Measurements from ENCODE around the gene CHRM3.
A peak's percentile ranks its signal among the peaks of the same experiment; 100 is the strongest.

CHRM3 gene

GRCh38 chr1:239386453-239387303 lies at the start of gene CHRM3:
TSS of gene CHRM3 (plus strand) at chr1:239386568. CDS start at chr1:239907452, 520,884 bp downstream.
- no peaks in the 10 kb centered on the region for H3K36me3 ChIP-seq (ENCODE audit: insufficient read depth, low read length)
- peaks cover 9% of the 10 kb centered on the region for H3K4me1 ChIP-seq (ENCODE audit: insufficient read depth, low read length)
- peaks cover 57% of the 10 kb centered on the region for H3K27me3 ChIP-seq (ENCODE audit: insufficient read depth, low read length)
- H2AFZ ChIP-seq (ENCODE audit: low read depth, low read length) = peak within 1 kb of the TSS; percentile 70
- H3K4me3 ChIP-seq (ENCODE audit: low read length) = peak within 1 kb of the TSS; percentile 40
- H3K9me3 ChIP-seq (ENCODE audit: low read length) = no peaks in the 10 kb centered on the region

- Histone ChIP-seq H2AFZ (ENCODE audit: low read depth, low read length) (no peak overlapping the region), H3K4me3 (ENCODE audit: low read length) (no peak overlapping the region), H3K27me3 (ENCODE audit: insufficient read depth, low read length) (no peaks in the 10 kb centered on the region), H3K9me3 (ENCODE audit: low read length) (no peaks in the 10 kb centered on the region), H3K36me3 (ENCODE audit: insufficient read depth, low read length) (no peaks in the 10 kb centered on the region), H3K4me1 (ENCODE audit: insufficient read depth, low read length) (no peaks in the 10 kb centered on the region)
Measured at GRCh38 chr1:239337799-239338430, 48.5 kb upstream of the CHRM3 start.

GRCh38 chr1:239347776-239348175 lies 38.6 kb upstream of the CHRM3 start:
- H3K36me3 ChIP-seq (ENCODE audit: insufficient read depth, low read length) = no peaks in the 10 kb centered on the region
- H3K9me3 ChIP-seq (ENCODE audit: low read length) = no peaks in the 10 kb centered on the region
- no peak overlapping the region for H2AFZ ChIP-seq (ENCODE audit: low read depth, low read length)
- H3K4me3 ChIP-seq (ENCODE audit: low read length) = no peak overlapping the region
- no peaks in the 10 kb centered on the region for H3K27me3 ChIP-seq (ENCODE audit: insufficient read depth, low read length)
- H3K4me1 ChIP-seq (ENCODE audit: insufficient read depth, low read length) = no peaks in the 10 kb centered on the region

- H3K4me1 ChIP-seq (ENCODE audit: insufficient read depth, low read length) = no peaks in the 10 kb centered on the region
- H3K9me3 ChIP-seq (ENCODE audit: low read length) = no peaks in the 10 kb centered on the region
- H3K4me3 ChIP-seq (ENCODE audit: low read length) = no peak overlapping the region
- no peaks in the 10 kb centered on the region for H3K36me3 ChIP-seq (ENCODE audit: insufficient read depth, low read length)
- H3K27me3 ChIP-seq (ENCODE audit: insufficient read depth, low read length) = no peaks in the 10 kb centered on the region
- no peak overlapping the region for H2AFZ ChIP-seq (ENCODE audit: low read depth, low read length)
Measured at GRCh38 chr1:239348635-239349353, 37.6 kb upstream of the CHRM3 start.

GRCh38 chr1:239349699-239350098 lies 36.7 kb upstream of the CHRM3 start:
- Histone ChIP-seq H2AFZ (ENCODE audit: low read depth, low read length) (no peak overlapping the region), H3K27me3 (ENCODE audit: insufficient read depth, low read length) (no peaks in the 10 kb centered on the region), H3K9me3 (ENCODE audit: low read length) (no peaks in the 10 kb centered on the region), H3K4me1 (ENCODE audit: insufficient read depth, low read length) (no peaks in the 10 kb centered on the region), H3K36me3 (ENCODE audit: insufficient read depth, low read length) (no peaks in the 10 kb centered on the region), H3K4me3 (ENCODE audit: low read length) (no peak overlapping the region)

GRCh38 chr1:239353536-239353935 lies 32.8 kb upstream of the CHRM3 start:
- no peaks in the 10 kb centered on the region for H3K9me3 ChIP-seq (ENCODE audit: low read length)
- no peak overlapping the region for H3K4me3 ChIP-seq (ENCODE audit: low read length)
- H3K4me1 ChIP-seq (ENCODE audit: insufficient read depth, low read length) = no peaks in the 10 kb centered on the region
- no peaks in the 10 kb centered on the region for H3K27me3 ChIP-seq (ENCODE audit: insufficient read depth, low read length)
- H3K36me3 ChIP-seq (ENCODE audit: insufficient read depth, low read length) = no peaks in the 10 kb centered on the region
- H2AFZ ChIP-seq (ENCODE audit: low read depth, low read length) = no peak overlapping the region

GRCh38 chr1:239354231-239354630 lies 32.1 kb upstream of the CHRM3 start:
- no peaks in the 10 kb centered on the region for H3K36me3 ChIP-seq (ENCODE audit: insufficient read depth, low read length)
- no peak overlapping the region for H3K4me3 ChIP-seq (ENCODE audit: low read length)
- no peaks in the 10 kb centered on the region for H3K9me3 ChIP-seq (ENCODE audit: low read length)
- no peaks in the 10 kb centered on the region for H3K27me3 ChIP-seq (ENCODE audit: insufficient read depth, low read length)
- no peaks in the 10 kb centered on the region for H3K4me1 ChIP-seq (ENCODE audit: insufficient read depth, low read length)
- no peak overlapping the region for H2AFZ ChIP-seq (ENCODE audit: low read depth, low read length)

GRCh38 chr1:239357867-239358266 lies 28.5 kb upstream of the CHRM3 start:
- Histone ChIP-seq H3K4me3 (ENCODE audit: low read length) (no peak overlapping the region), H3K27me3 (ENCODE audit: insufficient read depth, low read length) (no peaks in the 10 kb centered on the region), H3K4me1 (ENCODE audit: insufficient read depth, low read length) (no peaks in the 10 kb centered on the region), H3K9me3 (ENCODE audit: low read length) (no peaks in the 10 kb centered on the region), H3K36me3 (ENCODE audit: insufficient read depth, low read length) (no peaks in the 10 kb centered on the region), H2AFZ (ENCODE audit: low read depth, low read length) (no peak overlapping the region)

- H2AFZ ChIP-seq (ENCODE audit: low read depth, low read length) = no peak overlapping the region
- H3K27me3 ChIP-seq (ENCODE audit: insufficient read depth, low read length) = no peaks in the 10 kb centered on the region
- no peaks in the 10 kb centered on the region for H3K36me3 ChIP-seq (ENCODE audit: insufficient read depth, low read length)
- no peaks in the 10 kb centered on the region for H3K9me3 ChIP-seq (ENCODE audit: low read length)
- H3K4me1 ChIP-seq (ENCODE audit: insufficient read depth, low read length) = no peaks in the 10 kb centered on the region
- H3K4me3 ChIP-seq (ENCODE audit: low read length) = no peak overlapping the region
Measured at GRCh38 chr1:239361403-239361802, 25.0 kb upstream of the CHRM3 start.

GRCh38 chr1:239363930-239364329 lies 22.4 kb upstream of the CHRM3 start:
- H3K4me3 ChIP-seq (ENCODE audit: low read length) = no peak overlapping the region

GRCh38 chr1:239367196-239367810 lies 19.1 kb upstream of the CHRM3 start:
- Histone ChIP-seq H3K27me3 (ENCODE audit: insufficient read depth, low read length) (no peaks in the 10 kb centered on the region), H3K9me3 (ENCODE audit: low read length) (no peaks in the 10 kb centered on the region), H3K36me3 (ENCODE audit: insufficient read depth, low read length) (no peaks in the 10 kb centered on the region), H3K4me3 (ENCODE audit: low read length) (no peak overlapping the region), H2AFZ (ENCODE audit: low read depth, low read length) (no peak overlapping the region), H3K4me1 (ENCODE audit: insufficient read depth, low read length) (no peaks in the 10 kb centered on the region)

More at GRCh38 chr1:239363930-239364329, 22.4 kb upstream of the CHRM3 start:
- no peaks in the 10 kb centered on the region for H3K36me3 ChIP-seq (ENCODE audit: insufficient read depth, low read length)
- H2AFZ ChIP-seq (ENCODE audit: low read depth, low read length) = no peak overlapping the region
- no peaks in the 10 kb centered on the region for H3K4me1 ChIP-seq (ENCODE audit: insufficient read depth, low read length)
- no peaks in the 10 kb centered on the region for H3K27me3 ChIP-seq (ENCODE audit: insufficient read depth, low read length)
- no peaks in the 10 kb centered on the region for H3K9me3 ChIP-seq (ENCODE audit: low read length)

- Histone ChIP-seq H3K9me3 (ENCODE audit: low read length) (no peaks in the 10 kb centered on the region), H2AFZ (ENCODE audit: low read depth, low read length) (no peak overlapping the region), H3K27me3 (ENCODE audit: insufficient read depth, low read length) (no peaks in the 10 kb centered on the region), H3K4me1 (ENCODE audit: insufficient read depth, low read length) (no peaks in the 10 kb centered on the region), H3K36me3 (ENCODE audit: insufficient read depth, low read length) (no peaks in the 10 kb centered on the region), H3K4me3 (ENCODE audit: low read length) (no peak overlapping the region)
Measured at GRCh38 chr1:239368436-239369109, 17.8 kb upstream of the CHRM3 start.
